Breast epithelium (tissue), 4 donors: ENCODE data around the gene ASCC1. TPM values are rescaled to one million over a fixed set of nuclear protein-coding genes. Genes with fewer than 3 reads are reported as not detected.
"Not testable (repeated sequence)": the region's sequence is repeated elsewhere in the genome, so short reads cannot be mapped to it uniquely, and the experiment has no call there.

ENCODE experiments used
- DNase-seq, 2 donors: peaks; one replicate each; pipeline ENCODE4 v3.0.0-alpha.2; 2019; ENCODE audit warnings: low spot score in 2 of 2
- H3K27ac ChIP-seq, 2 donors: fragments of 200-600 bp; sonication (generic) in 1 of 2; one replicate each; pipeline ENCODE4 v1.5.1; 2016 to 2019; ENCODE audit warnings: mild to moderate bottlenecking in 1 of 2
- H3K27me3 ChIP-seq, 2 donors: fragments of 200-600 bp; sonication (generic) in 1 of 2; one replicate each; pipeline versions ENCODE4 v1.5.1 to v1.6.0; 2017 to 2019; ENCODE audit warnings: control low read depth in 1 of 2, mild to moderate bottlenecking in 1 of 2
- H3K36me3 ChIP-seq: fragments of 200-600 bp; one replicate; pipeline ENCODE4 v1.5.1; 2019
- H3K4me1 ChIP-seq, 2 donors: fragments of 200-600 bp; sonication (generic); one replicate each; pipeline ENCODE4 v1.5.1; 2016 to 2019; ENCODE audit warnings: control low read depth in 1 of 2
- H3K4me3 ChIP-seq, 3 donors: fragments of 200-600 bp; sonication (generic); 1 replicate in 2 of 3; 2 replicates in 1 of 3; pipeline ENCODE4 v1.5.1; 2016 to 2019; ENCODE audit warnings: mild to moderate bottlenecking in 3 of 3, moderate library complexity in 2 of 3
- H3K9me3 ChIP-seq, 2 donors: fragments of 200-600 bp; sonication (generic) in 1 of 2; one replicate each; pipeline ENCODE4 v1.5.1; 2016 to 2019; ENCODE audit warnings: control low read depth in 1 of 2
- POLR2A ChIP-seq: fragments of 450-650 bp; IDR thresholded peaks from one replicate; pipeline ENCODE4 v1.6.1; 2016; ENCODE audit warnings: antibody characterized with exemption, mild to moderate bottlenecking, moderate library complexity
- POLR2AphosphoS5 ChIP-seq, 3 donors: sonication (generic); formaldehyde crosslinking; IDR thresholded peaks; one replicate each; pipeline ENCODE4 v1.6.1; 2017; ENCODE audit warnings: antibody characterized with exemption in 3 of 3
- intact Hi-C: fragments of 100-400 bp; cut with DNase I; formaldehyde crosslinking; loops from one replicate; pipeline ENCODE4 v1.15.1; 2023; ENCODE audit warnings: low total_unique reads
- total RNA-seq, 3 donors: library from RNA; depleted of rRNA; stranded (reverse); fragments of >200 nt; gene quantifications; one replicate each; pipeline ENCODE4 v1.1.0, GENCODE V29; 2016
- TF ChIP-seq, protein P1 (sequence below), 3 donors: fragments of 450-650 bp; IDR thresholded peaks; one replicate each; pipeline ENCODE4 v1.5.1; 2016 to 2017; ENCODE audit warnings: antibody characterized with exemption in 3 of 3, mild to moderate bottlenecking in 3 of 3, moderate library complexity in 3 of 3

The ASCC1 gene
- total RNA-seq, 3 donors from 2014 or later, result 28.5 to 42.9 (median 29.6) TPM

DNA sequence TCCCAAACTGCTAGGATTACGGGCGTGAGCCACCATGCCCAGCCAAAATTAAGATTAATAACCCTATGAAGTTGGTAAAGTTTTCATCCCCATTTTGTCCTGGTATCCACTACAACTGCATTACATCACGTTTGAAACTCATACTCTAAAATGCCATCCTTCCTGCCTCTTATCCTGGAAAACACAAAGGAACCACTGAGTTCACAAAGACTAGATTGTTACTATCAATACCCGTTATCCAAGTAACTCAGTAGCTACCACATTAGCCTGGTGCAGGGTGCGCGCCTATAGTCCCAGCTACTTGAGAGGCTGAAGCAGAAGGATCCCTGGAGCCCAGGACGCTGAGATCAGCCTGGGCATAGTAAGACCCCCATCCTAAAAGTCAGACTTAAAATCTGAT, 63.8 kb downstream of the ASCC1 start:
- Histone ChIP-seq H3K36me3 (no peaks in the 10 kb centered on the region), H3K9me3 (no peaks in the 10 kb centered on the region), H3K4me3 (no peak overlapping the region), H3K4me1 (no peaks in the 10 kb centered on the region), H3K27ac (no peak overlapping the region), H3K27me3 (no peaks in the 10 kb centered on the region)
- intact Hi-C loops, result no loop called here
- no peak for DNase-seq
- TF ChIP-seq POLR2AphosphoS5 (IDR thresholded peaks at IDR 0.05) (no peak), POLR2A (no peak)
- TF ChIP-seq, protein P1, sequence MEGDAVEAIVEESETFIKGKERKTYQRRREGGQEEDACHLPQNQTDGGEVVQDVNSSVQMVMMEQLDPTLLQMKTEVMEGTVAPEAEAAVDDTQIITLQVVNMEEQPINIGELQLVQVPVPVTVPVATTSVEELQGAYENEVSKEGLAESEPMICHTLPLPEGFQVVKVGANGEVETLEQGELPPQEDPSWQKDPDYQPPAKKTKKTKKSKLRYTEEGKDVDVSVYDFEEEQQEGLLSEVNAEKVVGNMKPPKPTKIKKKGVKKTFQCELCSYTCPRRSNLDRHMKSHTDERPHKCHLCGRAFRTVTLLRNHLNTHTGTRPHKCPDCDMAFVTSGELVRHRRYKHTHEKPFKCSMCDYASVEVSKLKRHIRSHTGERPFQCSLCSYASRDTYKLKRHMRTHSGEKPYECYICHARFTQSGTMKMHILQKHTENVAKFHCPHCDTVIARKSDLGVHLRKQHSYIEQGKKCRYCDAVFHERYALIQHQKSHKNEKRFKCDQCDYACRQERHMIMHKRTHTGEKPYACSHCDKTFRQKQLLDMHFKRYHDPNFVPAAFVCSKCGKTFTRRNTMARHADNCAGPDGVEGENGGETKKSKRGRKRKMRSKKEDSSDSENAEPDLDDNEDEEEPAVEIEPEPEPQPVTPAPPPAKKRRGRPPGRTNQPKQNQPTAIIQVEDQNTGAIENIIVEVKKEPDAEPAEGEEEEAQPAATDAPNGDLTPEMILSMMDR (IDR thresholded peaks at IDR 0.05), result no peak

DNA sequence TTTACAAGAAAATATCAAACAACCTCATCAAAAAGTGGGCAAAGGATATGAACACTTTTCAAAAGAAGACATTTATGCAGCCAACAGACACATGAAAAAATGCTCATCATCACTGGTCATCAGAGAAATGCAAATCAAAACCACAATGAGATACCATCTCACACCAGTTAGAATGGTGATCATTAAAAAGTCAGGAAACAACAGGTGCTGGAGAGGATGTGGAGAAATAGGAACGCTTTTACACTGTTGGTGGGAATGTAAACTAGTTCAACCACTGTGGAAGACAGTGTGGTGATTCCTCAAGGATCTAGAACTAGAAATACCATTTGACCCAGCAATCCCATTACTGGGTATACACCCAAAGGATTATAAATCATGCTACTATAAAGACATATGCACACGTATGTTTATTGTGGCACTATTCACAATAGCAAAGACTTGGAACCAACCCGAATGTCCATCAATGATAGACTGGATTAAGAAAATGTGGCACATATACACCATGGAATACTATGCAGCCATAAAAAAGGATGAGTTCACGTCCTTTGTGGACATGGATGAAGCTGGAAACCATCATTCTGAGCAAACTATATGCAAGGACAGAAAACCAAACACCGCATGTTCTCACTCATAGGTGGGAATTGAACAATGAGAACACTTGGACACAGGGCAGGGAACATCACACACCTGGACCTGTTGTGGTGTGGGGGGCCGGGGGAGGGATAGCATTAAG, 65.2 kb downstream of the ASCC1 start:
- intact Hi-C loops, result not testable (repeated sequence)

DNA sequence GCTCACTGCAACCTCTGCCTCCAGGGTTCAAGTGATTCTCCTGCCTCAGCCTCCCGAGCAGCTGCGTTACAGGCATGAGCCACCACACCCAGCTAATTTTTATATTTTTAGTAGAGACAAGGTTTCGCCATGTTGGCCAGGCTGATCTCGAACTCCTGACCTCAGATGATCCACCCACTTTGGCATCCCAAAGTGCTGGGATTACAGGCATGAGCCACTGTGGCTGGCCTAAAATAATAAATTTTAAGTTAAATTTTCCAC, 68.8 kb downstream of the ASCC1 start:
- DNase-seq, intact Hi-C loops: not testable (repeated sequence)
- peak overlapping the region; percentile 68 to 76 for H3K27ac ChIP-seq

More for the DNA sequence above, 65.2 kb downstream of the ASCC1 start:
- not testable (repeated sequence) for H3K4me1 ChIP-seq, H3K9me3 ChIP-seq, DNase-seq, H3K27ac ChIP-seq, H3K4me3 ChIP-seq, H3K36me3 ChIP-seq, H3K27me3 ChIP-seq

DNA sequence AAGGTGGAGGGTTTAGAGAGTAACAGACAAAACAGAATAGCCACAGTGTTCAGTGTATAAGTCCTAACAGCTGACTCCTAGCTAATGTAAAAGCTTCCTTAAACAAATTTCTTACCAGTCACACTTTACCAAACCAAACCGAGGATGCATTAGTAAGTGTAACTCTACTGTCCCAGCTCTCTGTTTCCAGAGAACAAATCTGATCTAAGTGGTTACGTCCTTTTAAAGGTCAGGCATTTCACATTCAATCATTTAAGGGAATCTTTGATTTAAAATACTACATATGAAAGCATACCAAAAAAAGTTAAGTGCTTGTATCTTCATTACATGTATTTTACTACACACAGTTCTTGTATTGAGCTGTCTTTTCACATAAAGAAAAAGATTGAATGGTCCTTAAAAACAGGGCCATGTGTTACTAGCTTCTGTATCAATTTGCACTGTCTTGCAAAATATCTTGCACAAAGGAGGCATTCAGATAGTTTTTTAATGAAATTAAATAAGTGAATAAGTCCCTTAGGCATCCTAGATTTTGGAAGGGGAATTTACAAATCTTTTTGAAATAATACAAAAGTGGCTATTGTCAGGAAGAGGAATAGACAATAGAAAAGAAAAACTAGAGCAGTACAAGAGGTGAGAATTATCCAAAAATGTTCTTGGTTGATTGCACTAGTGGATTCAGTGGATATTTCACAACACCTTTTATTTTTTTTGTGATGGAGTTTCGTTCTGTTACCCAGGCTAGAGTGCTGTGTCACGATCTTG, 69.3 kb downstream of the ASCC1 start:
- H3K4me3 ChIP-seq, result no peak overlapping the region
- no peaks in the 10 kb centered on the region for H3K36me3 ChIP-seq
- intact Hi-C loops, result no loop called here
- no peaks in the 10 kb centered on the region for H3K9me3 ChIP-seq
- H3K27me3 ChIP-seq, result no peaks in the 10 kb centered on the region
- peak overlapping the region; percentile 68 to 76 for H3K27ac ChIP-seq
- TF ChIP-seq, protein P1 (IDR thresholded peaks at IDR 0.05), result no peak
- no peak for TF ChIP-seq POLR2AphosphoS5 (IDR thresholded peaks at IDR 0.05)
- TF ChIP-seq POLR2A, result no peak
- H3K4me1 ChIP-seq, result no peaks in the 10 kb centered on the region
- DNase-seq, result no peak

More for the DNA sequence above, 68.8 kb downstream of the ASCC1 start:
- not testable (repeated sequence) for H3K36me3 ChIP-seq, H3K27me3 ChIP-seq, H3K4me3 ChIP-seq, H3K9me3 ChIP-seq, H3K4me1 ChIP-seq

DNA sequence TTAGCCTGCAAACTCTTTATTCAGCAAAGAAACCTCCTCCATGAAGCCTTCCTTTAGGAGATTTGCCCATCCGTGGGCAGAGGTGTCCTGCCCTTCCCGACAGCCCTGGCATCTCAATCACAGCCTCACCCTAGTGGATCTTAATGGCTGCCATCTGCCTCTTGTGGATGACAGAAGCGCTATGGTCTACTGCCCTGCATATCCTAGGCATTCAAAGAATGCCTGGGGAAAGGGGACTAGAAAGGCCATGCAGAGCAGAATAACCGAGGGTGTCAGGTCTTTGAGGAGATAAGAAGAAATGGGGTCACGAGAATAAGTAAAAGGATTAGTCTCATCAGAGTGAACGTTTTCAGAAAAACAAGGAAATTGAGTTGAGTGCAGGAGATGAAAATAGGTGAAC, 70.0 kb downstream of the ASCC1 start:
- no peak for DNase-seq
- Histone ChIP-seq H3K4me3 (no peak overlapping the region), H3K27ac (peak overlapping the region; percentile 20 to 48), H3K4me1 (no peaks in the 10 kb centered on the region), H3K36me3 (no peaks in the 10 kb centered on the region), H3K9me3 (no peaks in the 10 kb centered on the region), H3K27me3 (no peaks in the 10 kb centered on the region)
- intact Hi-C loops, result no loop called here
- TF ChIP-seq, protein P1 (IDR thresholded peaks at IDR 0.05), result no peak
- TF ChIP-seq POLR2AphosphoS5 (IDR thresholded peaks at IDR 0.05) (no peak), POLR2A (no peak)

DNA sequence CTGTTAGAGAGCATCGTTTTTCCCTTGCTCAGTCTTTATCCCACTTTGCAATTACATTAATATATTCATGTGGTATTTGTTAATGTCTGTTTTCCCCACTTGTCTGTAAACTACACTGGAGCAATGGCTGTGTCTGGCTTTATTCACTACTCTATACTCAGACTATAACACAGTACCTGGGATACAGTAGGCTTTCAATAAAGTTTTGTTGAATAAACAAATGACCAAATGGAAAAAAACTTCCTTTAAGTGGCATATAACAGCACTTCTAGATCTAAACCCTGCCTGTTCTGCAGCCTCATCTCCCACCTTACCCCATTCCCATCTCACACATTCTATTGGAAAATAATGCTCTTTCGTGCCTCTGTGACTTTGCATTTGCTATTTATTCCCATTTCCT, 70.4 kb downstream of the ASCC1 start:
- TF ChIP-seq POLR2A, result no peak
- TF ChIP-seq POLR2AphosphoS5 (IDR thresholded peaks at IDR 0.05), result no peak
- TF ChIP-seq, protein P1 (IDR thresholded peaks at IDR 0.05), result no peak
- Histone ChIP-seq H3K36me3 (no peaks in the 10 kb centered on the region), H3K4me1 (no peaks in the 10 kb centered on the region), H3K4me3 (no peak overlapping the region), H3K27ac (no peak overlapping the region), H3K27me3 (no peaks in the 10 kb centered on the region), H3K9me3 (no peaks in the 10 kb centered on the region)
- DNase-seq, result no peak
- intact Hi-C loops, result no loop called here
